GM12801 (cell line): ENCODE measurements around the gene STXBP3.

Experiments
- TF ChIP-seq, protein P1 (sequence below): IDR thresholded peaks from one replicate; pipeline ENCODE4 v1.5.1; 2011; ENCODE audit warnings: control low read depth; ENCODE audit not compliant: insufficient read length; ENCODE audit errors: extremely low read depth

Gene STXBP3

DNA sequence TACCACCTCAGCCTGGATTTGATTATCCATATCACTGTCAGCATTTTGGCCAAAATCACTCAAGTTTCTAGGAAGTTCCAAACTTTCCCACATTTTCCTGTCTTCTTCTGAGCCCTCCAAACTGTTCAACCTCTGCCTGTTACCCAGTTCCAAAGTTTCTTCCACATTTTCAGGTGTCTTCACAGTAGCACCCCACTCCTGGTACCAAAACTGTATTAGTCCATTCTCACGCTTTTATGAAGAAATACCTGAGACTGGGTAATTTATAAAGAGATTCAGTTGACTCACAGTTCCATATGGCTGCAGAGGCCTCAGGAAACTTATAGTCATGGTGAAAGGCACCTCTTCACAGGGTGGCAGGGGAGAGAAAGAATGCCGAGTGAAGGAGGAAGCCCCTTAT lies 39.4 kb downstream of the STXBP3 start:
- TF ChIP-seq, protein P1, sequence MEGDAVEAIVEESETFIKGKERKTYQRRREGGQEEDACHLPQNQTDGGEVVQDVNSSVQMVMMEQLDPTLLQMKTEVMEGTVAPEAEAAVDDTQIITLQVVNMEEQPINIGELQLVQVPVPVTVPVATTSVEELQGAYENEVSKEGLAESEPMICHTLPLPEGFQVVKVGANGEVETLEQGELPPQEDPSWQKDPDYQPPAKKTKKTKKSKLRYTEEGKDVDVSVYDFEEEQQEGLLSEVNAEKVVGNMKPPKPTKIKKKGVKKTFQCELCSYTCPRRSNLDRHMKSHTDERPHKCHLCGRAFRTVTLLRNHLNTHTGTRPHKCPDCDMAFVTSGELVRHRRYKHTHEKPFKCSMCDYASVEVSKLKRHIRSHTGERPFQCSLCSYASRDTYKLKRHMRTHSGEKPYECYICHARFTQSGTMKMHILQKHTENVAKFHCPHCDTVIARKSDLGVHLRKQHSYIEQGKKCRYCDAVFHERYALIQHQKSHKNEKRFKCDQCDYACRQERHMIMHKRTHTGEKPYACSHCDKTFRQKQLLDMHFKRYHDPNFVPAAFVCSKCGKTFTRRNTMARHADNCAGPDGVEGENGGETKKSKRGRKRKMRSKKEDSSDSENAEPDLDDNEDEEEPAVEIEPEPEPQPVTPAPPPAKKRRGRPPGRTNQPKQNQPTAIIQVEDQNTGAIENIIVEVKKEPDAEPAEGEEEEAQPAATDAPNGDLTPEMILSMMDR = no peak

DNA sequence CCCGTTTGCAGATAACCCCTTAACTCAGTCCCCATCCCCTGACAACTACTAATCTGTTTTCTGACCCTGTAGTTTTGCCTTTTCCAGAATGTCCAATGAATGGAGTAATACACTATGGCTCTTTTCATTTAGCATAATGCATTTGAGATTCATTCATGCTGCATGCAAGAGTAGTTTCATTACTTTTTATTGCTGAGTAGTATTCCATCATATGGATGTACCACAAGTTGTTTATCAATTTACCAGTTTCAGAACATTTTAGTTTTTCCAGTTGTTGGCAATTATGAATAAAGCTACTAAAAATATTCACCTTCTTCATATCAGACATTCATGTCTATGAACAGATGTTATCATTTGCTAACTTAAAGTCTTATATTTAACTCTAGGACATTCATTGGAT lies 45.3 kb downstream of the STXBP3 start:
- TF ChIP-seq, protein P1 = no peak

DNA sequence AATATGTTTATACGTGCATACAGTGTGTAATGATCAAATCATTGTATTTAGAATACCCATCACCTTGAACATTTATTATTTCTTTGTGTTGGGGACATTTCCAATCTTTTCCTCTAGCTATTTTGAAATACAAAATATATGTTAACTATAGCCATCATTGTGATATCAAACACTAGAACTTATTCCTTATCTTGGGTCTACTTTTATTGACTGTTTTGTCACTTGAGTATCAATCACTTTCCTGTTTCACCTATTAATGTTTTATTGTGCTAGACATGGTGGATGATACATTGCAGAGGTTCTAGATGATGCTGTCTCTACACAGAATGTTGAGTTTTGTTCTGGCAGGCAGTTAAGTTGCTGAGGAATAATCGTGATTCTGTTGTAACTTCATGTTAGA lies 45.9 kb downstream of the STXBP3 start:
- TF ChIP-seq, protein P1 = no peak

DNA sequence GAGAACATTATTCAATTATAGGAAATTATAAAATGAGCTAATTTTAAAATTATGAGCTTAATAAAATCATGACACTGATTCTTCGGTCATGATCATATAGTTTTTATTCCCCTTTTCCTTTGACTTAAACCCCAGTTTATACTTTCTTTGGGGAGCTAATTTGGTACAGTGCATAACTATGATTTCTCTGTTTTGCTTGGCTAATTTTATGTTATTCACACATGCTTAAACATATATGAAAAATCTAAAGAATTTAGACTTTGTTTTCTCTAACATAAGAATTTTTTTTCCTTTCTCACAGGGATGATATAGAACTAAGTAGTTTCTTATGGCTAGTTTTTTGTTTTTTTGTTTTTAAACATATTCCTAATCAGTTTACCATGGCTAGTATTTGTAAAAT lies 52.5 kb downstream of the STXBP3 start:
- TF ChIP-seq, protein P1 = no peak

DNA sequence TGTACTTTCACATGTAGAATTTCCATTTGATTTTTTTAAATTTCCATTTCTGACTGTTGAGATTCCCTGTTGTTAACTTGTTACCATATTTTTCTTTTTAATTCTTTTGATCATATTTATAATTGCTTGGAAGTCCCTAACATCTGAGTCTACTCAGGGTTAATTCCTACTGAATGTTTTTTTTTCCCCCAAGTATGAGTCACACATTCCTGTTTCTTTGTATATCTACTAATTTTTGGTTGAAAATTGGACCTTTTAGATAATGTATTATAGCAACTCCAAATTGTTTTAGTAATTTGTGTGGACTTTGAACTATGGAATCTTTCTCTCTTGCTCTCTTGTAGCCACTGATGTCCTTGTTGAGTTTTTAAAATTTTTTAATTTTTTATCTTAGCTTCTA lies 54.6 kb downstream of the STXBP3 start:
- TF ChIP-seq, protein P1 = no peak

DNA sequence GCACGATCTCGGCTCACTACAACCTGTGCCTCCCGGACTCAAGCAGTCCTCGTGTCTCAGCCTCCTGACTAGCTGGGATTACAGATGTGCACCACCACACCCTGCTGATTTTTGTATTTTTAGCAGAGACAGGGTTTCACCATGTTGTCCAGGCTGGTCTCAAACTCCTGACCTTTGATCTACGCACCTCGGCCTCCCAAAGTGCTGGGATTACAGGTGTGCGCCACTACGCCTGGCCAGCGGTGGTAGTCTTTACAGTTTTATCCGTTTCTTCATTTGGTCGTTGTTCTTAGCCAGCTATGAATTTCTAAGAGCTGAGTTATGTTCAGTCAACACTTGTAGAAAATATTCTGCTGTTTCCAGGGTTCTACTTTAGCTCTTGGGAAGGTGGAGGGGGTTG lies 57.1 kb downstream of the STXBP3 start:
- TF ChIP-seq, protein P1 = no peak

DNA sequence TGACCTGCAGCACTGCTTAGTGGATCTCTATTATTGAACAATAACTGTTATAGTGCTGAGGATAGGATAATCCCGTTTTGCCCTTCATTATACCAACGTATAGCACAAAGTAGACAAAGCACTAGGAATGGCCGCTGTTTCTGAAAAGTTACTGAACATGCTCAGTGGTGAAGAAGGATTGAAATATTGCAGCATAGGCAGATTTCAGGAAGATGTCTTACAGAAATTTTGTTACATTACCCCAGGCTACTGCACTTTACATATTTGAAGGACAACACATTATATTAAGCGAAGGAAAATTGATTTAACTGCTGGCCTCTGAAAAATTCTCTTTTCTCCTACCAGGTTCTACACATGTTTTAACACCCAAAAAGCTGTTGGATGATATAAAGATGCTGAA lies 62.0 kb downstream of the STXBP3 start:
- TF ChIP-seq, protein P1 = no peak

DNA sequence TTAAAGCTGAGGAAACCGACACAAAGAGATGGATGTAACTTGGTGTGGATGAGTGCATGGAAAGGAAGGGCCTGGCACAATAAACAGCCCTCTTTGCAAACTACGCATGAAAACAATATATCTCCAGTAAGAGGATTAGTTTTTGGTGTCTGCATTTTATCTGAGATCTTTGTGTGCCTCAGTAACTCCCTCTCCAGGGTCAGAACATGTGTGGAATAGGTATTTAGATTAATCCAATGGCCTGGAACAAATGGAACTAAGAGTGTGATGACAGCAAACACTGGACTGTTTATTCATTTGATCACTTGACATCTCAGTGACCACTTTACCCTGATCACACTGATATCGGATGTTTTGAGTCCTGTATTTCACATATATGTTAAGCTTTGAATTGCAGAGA lies 65.1 kb downstream of the STXBP3 start:
- TF ChIP-seq, protein P1 = no peak
